ENCODE measurements around the gene FOXM1. TPM values are rescaled to one million over a fixed set of nuclear protein-coding genes. Genes with fewer than 3 reads are reported as not detected.

FOXM1 gene
- total RNA-seq, 1 donor from 2014 or later: 31.2 TPM

DNA sequence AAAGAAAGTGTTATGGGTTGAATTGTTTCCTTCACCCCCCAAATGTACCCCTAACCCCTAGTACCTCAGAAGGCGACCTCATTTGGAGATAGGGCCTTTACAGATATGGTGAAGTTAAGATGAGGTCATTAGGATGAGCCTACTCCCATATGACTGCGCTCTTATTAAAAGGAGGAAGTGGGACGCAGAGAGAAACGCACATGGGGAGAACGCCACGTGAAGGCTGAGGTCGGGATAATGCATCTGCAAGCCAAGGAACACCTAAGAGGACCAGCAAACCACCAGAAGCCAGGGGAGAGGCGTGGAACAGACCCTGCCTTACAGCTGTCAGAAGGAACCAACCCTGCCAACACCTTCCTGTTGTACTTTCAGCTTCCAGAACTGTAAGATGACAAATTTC, 40.4 kb downstream of the FOXM1 start:
- no peak for ATAC-seq

DNA sequence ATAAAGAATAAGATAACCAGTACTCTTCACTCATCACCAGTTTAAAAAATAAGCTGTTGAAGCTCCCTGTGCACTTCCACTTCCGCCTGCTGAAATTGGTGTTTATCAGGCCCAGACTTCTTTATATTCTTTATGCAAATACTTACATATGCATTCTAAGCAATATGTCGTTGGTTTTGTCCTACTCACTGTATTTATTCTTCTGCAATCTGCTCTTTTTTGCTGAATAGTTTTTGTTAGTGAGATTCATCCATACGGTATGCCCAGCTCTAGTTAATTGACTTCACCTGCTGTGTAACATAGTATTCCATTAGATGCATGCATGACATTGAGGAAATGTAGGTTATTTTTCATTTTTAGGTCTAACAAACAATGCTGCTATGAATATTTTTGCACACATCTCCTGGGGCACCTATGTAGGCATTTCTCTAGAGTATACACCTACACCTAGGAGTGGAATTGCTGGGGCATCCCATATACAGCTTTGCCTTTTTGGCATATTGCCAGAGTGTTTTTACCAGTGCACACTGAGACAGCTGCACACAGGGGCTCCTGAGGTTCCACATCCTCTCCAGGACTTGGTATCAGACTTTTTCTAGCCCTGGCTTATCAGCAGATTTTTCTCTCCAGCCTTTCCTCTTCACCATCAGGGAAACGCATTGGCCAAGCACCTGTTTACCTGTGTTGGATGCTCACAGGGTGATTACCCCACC, 41.1 kb downstream of the FOXM1 start:
- peak; percentile 39 for ATAC-seq

DNA sequence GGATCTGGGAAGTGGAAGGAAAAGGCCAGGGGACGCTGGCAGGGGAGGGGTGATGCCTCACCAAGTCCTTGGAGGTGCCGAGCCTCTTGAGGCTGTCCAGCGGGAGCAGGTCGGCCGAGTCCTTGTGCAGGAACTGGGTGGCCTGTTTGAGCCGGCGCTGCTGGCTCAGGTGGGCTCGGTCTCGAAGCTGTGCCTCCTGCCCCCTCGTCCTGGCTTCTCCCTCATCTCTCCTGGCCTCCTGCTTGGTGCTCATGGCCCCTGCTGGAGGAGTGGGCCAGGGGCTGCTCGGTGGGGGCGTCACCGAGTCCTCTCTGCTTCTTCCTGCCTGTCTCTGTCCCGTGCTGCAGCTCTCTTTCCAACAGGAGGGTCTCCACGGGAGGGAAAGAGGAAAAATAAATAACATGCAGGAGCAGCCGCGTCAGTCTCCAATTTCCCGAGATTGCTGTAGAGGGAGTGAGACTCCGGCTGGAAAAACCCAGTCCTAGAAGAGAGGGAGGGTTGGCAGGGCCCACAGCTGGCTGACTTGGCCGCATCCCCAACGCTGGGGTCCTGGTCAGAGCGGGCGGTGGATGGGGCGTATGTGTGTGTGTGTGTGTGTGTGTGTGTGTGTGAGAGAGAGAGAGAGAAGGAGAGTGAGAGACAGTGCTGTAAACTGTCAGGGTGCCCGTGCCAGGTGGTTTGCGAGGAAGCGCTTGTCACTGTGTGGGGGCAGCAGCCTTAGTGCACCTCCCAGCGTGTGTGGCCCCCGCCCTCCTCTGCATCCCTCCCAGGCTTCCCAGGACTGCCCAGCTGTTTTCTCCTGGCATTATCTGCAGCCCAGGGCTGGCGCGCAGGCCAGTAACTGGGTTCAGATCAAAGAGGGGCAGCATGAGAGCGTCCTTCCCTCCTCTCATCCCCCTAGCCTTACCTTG, 42.1 kb downstream of the FOXM1 start, which contains the start of gene NRIP2:
Gene NRIP2 (minus strand): TSS at position 455 of the 911 bp plus-strand sequence. CDS start 52 bp downstream, at position 403.
- ATAC-seq: peak; percentile 7

DNA sequence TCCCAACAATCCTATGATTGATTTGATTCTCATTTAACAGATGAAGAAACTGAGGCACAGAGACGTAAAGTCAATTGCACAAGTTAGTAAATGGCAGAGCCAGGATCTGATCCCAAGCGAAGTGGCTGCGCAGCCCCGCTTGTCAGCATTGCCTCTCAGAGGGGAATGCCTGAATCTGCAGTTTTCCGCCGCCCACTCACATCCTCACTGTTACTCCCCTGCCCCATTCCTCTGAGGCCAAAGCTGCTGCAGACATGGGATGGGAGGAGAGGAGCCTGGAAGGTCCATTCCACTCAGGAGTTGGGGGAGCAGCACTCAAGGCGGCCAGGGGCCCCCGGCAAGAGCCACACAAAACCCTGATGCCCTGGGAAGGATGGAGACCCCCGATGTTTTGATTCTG, 43.2 kb downstream of the FOXM1 start:
- ATAC-seq: no peak

DNA sequence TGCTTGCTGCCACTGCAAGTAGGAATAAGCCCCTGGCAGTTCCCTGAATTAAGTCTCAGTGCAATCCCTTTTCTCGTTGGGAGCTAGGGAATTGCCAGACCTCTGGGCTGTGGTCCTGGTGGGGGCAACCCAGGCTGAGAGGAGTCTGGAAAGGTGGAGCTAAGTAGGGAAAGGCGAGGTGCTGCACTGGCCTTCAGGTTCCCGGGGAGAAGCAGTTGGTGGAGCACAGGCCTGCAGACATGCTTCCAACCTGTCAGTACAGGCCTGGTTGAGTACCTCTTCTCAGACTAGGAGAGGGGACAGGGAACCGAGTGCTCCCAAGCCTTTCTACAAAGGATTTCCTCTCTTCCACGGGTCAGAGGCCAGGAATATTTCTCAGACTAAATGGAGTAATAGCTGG, 43.6 kb downstream of the FOXM1 start:
- no peak for ATAC-seq

DNA sequence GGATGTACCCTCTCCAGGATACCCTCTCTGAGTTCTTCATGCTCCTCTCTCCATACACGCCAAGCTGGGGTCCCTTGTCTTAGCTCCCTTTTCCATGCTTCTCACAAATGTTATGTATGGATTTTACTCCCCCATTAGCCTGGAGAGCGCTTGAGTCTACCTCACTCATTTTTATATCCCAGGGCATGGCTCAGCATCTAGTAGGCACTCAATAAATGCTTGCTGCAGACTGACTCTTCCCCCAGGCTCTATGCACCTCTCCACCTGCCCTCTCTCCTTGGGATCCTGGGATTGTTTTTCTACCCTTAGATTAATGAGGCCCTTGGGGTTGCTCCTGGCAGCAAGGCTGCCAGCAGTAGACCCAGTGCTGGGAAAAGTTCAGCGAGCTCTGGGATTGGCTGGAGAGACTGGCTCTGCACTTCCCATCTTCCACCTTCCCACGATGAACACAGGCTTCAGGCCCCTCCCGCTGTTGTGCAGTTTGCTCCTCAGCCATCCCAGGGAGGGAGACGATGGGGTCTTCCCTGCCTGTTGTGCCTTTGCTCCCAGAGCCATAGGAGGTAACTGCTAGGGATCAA, 44.3 kb downstream of the FOXM1 start:
- no peak for ATAC-seq

DNA sequence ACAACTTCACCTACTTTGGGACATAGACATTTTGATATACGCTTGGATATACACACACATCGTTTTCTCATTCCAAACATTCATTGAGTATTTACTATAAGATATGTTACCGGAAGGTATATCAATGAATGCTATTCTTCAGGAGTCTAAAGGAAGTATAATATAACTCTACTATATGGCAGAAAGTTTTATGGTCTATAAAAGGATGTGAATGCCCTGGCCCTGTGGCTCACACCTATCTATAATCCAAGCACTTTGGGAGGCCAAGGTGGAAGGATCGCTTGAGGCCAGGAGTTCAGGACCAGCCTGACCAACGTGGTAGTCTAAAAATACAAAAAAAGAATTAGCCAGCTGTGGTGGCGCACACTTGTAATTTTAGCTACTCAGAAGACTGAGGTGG, 47.7 kb downstream of the FOXM1 start:
- ATAC-seq: no peak

DNA sequence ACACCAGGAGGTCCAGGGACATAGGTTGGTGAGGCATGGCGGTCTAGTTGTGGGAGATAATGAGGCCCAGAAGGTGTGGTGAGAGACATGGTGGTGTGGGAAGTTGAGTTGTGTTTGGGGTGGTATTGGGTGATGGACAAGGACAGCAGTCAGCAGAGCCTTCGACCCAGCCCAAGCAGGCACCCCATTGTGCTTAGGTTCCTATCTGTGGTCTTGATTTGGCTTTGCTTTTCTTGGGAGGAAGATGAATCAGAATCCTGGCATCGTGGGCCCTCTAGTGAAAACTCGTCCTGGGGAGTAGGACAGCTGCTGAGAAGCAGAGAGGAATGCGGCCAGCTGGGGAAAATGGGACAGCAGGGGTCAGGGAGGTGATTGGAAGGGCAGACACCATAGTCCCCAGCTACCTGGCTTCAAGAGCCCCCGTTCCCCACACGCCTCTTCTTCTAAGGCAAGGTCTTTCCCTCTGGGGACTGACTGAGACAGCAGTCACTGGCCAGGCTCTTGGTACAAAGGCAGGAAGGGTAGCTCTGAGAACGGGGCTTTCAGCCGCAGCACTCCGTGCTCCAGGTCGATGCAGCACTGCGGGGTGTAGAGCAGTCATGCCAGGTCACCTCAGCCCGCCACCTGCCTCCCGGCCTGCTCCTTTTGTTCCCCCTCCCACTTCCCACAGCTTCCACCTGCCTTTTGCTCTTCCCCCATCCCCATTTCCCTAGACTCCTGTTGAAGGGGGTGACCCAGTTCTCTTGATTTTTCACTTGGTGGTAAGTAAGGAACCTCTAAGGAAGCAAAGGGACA, 50.1 kb downstream of the FOXM1 start:
- no peak for ATAC-seq

DNA sequence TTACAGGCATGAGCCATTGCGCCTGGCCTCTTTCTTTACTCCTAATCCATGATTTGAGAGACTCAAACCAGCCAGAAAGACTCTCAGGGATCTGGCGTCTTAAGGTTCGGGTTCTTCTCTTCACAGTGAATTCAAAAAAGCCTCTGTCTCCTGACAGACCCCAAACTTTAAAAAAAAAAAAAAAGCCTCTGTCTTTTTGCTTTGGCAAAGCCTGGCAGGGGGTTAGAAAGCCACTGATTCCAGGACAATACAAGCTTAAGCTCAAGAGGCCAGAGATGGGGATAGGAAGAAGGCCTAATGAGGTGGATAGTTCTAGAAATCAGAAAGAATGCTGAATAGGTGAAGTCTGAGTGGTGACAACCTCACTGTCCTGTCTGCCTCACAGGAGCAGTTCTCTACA, 50.9 kb downstream of the FOXM1 start:
- ATAC-seq: no peak

DNA sequence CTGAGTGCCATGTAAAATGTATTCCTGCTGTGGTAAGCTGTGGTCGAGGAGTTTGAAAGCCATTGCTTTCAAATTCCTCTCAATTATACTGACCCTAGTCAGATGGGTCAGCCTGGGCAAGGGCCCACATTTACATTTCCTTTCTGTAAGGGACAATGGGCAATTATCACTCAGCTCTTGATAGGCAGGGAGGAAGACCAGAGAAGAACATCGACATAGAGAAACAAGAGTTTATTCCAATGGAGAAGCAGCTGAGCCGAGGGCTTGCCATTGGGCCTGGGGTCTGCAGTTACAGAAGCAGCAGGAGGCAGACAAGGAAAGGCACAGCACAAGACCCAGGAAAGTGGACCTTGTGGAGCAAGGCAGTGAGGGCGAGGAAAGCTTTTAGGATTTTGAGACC, 51.8 kb downstream of the FOXM1 start:
- no peak for ATAC-seq

DNA sequence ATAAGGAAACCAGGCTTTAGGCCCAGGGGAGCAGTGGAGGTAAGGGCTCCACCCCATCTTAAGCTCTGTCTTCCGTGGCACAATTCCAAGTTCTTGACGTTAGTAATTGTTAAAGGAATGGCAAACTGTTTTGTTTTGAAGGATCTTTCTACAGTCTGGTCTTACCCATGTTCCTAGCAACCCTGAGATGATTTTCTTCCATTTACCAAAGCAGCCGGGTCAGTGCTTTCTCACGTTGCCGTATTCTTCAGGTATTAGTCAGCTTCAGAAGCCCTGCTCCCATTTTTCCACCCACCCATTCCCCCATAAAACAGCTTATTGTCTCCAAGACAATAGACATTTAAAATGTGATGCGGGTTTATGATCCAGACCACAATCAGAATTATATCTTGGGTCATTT, 52.4 kb downstream of the FOXM1 start:
- ATAC-seq: no peak

DNA sequence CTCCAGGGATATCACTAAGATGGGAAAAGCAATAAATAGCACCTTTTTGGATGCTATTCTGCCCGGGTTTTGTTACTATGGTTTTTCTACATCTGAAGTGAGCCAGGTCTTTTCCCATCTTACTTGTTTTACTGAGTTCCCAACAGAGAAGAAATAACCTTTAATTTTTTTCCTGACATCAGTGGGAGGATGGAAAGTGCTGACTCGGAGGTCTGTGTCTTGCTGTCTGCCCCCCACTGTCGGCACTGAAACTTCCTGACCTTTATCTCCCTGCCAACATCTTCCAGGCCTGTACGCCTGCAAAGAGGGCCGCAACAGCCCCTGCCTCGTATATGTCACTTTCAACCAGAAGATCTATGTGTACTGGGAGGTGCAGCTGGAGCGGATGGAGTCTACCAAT, 53.5 kb downstream of the FOXM1 start:
- ATAC-seq: no peak

DNA sequence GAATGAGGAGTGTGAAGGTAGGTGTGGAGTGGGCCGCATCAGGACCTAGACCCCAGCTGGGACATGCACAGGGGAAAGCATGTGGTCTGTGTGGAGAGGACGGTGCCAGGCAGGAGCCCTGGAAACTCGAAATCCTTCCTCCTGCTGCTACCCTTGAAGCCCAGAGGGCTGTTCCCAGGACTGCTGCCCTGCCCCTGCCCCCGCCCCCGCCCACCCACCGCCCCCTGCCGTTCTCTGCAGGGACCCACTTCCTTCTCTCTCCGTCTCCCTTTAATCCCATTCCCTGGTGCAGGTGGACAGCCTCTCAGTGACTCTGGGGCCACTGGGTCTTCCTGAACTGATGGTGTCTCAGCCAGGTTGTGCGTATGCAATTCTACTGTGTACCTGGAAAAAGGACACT, 56.5 kb downstream of the FOXM1 start:
- no peak for ATAC-seq

DNA sequence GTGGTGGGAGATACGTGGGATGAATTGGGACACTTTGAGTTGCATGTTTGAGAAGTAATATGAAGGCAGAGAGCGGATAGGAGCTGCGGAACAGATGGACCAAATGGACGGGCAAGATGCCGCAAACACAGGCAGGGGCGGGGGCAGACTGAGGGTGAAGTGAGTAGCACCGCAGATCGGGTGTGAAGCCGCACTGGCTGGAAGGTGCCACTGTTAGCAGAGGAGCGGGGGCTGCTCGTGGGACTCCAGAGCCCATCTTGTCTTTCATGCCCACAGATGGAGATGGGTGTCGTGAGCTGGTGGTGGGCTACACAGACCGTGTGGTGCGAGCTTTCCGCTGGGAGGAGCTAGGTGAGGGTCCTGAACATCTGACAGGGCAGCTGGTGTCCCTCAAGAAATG, 57.2 kb downstream of the FOXM1 start:
- ATAC-seq: no peak

DNA sequence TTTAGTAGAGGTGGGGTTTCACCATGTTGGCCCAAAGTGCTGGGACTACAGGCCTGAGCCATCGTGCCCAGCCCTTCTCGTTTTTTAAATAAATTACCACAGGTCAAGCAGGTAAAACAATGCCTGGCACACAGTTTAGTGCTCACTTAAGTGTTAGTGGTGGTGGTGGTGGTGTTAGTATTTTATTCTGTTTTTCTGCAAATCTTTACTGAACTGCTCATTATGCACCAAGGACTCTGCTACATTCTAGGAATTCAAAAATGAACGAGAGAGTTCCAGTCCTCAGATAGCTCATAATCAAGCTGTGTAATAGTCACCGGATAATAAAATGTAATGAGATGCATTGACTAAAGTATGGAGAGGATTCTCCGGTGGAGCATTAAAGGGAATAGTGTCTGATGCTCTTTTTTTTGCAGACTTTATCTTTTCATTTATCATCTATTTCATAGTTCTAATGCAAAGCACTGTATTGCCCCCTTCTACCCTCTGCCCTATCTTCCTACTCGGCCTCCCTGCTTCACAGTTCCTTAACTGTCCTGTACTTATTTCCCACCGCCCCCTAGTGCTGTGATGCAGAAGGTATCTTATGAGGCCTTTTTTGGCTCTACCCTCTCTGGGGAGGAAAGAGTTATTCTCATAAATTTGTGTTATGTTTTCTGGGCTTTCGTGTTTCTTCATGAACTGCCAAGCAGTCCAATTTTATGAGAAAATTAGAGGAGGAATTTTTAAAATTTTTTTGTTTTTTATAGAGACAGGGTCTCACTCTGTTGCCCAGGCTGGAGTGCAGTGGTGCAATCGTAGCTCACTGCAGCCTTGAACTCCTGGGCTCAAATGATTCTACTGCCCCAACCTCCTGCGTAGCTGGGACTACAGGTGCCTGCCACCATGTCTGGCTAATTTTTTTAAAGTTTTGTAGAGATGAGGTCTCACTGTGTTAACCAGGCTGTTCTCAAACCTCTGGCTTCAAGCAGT, 63.5 kb downstream of the FOXM1 start:
- peak; percentile 43 for ATAC-seq

DNA sequence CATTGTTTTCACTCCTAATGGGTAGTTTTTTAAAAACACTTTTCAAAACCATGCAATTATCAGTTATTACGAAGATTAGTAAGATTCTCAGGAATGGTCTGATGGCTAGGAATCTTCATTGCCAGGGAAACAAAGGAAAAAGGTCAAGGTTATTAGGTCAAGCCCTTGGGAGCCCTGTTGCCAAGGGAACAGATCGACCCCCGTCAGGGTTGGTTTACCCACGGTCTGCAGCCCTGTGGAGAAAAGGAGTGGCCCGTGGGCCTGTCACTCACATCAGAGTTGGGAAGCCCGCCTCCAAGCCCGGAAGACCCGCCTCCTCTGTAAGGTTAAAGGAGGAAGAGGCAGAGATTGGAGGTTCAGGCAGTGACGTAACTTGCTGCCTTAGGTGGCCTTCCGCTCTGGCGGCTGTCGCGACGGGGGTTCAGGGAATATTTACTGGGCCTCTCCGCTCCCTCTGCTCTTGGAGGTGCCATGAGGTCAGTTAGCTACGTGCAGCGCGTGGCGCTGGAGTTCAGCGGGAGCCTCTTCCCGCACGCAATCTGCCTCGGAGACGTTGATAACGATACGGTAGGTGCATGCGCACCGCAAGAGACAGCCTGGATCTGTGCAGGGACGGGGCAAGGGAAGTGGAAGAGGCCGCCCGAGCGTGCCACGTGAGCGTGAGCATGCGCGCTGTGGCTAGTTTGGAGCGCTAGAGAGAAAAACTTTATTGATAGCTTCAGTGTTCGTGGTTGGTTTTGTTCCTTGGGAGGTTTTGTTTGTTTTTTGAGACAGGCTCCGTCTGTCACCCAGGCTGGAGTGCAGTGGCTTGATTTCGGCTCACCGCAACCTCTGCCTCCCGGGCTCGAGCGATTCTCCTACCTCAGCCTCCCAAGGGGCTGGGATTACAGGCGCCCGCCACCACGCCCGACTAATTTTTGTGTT, 64.4 kb downstream of the FOXM1 start, which contains the start of gene ITFG2:
Gene ITFG2 (plus strand): TSS at position 379 of the 924 bp plus-strand sequence. CDS start 93 bp downstream, at position 472.
- ATAC-seq: peak; percentile 96

DNA sequence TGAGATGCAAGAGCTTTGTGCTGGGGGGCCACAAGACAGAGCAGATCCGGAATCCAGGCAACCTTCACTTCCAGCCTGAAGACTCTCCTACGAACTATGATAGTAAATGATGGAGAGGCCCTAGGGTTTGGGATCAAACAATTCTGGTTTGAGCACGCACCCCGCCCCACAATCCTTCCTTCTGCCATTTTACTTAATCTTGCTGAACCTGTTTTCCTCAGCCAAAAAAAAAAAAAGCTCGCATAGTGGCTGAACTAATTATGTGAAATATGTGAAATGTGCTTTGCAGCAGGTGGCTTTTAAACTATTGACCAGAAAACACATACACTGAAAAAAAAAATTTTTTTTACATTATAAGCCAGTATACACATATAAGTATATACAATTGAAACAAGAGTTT, 65.2 kb downstream of the FOXM1 start:
- peak; percentile 41 for ATAC-seq

Measured in esophagus mucosa (tissue), 1 donor.